Activated gamma-delta T cell (primary cell): Measurements from ENCODE around the gene KCNN4.
"Not testable (repeated sequence)": the region's sequence is repeated elsewhere in the genome, so short reads cannot be mapped to it uniquely, and the experiment has no call there.

Experiments used
- DNase-seq: peaks from one replicate; lab custom pipeline; 2025; lab: John Stamatoyannopoulos, UW
- total RNA-seq, 2 donors: gene quantifications; one replicate each; lab custom pipeline; 2026; lab: John Stamatoyannopoulos, UW

KCNN4 gene
- total RNA-seq, result 23.6 to 24.0 reads per million in 2 donors

DNA sequence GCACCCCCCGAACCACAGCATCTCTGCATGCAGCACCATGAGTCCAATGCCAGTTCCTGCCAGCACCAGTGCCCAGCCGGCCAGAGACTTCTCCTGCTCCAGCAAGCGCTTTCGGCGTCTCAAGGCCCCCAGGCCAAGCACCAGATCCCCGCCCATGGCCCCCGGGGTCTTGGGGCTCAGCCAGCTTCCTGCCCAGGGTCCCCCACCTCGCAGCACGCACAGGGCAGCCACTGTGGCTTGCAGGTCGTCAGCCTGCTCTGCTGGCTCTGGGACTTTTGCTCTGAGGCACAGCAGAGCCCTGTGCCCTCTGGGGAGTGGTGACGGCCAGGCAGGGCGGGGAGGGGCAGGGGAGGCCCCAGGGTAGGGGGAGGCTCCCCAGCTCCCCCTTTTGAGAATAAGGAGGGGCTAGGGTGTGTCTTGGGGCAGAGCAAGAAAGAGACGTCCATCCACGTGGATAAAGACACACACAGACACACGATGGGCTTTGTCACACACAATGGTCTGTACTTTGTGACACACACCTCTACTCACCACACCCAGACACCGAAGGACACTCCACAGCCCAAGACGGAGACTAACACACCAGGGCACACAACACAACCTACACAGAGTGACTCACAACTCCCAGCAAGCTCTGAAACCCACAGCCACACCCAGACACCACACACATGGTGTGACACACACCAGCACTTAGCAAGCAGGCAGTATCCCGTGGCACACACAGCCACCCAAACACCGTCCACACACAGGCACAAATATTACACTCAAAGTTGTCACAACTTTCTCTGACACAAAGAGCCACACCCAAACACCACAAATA, at the start of gene KCNN4:
Gene KCNN4, minus strand, starts transcription at position 268 of the 820 bp plus-strand sequence. Its CDS starts 112 bp downstream, at position 156.
- DNase-seq, result no peak

DNA sequence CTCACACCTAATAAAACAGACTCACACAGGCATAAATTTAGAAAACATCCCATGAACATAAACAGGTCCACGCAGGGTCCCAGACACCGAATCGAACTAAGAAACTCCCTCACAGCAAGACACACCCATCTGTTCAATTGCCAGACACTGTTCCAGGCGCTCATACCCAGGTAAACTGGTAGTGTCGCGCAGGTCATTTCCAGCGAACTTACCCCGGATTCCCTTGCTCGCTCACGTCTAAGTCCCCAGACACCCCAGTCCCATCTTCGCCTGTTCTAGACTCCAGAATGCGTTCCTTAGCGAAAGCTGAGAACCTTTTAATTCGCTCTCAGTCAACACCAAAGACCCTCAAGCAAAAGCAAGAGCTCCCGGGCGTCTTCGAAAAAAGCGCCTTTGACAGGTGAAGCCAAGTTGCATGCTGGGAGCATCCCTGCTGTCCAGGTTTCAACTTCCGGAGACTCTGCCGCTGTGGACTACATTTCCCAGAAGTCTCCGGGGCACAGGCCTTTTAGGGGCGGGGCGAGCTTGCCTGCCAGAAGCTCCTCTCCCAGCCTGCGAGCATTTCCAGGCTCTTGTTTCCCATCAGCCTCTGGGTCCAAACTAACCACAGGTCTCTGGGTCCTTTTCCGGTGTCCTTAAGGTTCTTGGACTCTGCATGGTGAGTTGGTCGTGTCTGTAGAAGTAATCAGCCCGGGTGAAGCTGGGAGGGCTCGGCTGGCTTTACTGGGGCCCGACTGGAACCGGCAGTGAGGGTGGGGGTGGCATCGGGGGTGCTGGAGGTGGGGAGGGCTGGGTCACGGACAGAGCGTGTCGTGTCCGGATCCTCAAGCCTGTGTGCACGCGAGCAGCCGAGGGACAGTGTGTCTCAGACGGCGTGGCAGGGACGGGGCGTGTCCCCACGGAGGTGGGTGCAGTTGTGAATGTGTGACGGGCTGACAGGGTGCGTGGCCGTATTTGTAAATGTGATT, 46.3 kb upstream of the KCNN4 start, which contains the start of gene ZNF283:
Gene ZNF283, plus strand, starts transcription at position 535 of the 968 bp plus-strand sequence. CDS start 6,184 bp downstream, outside the sequence.
- DNase-seq, result no peak

DNA sequence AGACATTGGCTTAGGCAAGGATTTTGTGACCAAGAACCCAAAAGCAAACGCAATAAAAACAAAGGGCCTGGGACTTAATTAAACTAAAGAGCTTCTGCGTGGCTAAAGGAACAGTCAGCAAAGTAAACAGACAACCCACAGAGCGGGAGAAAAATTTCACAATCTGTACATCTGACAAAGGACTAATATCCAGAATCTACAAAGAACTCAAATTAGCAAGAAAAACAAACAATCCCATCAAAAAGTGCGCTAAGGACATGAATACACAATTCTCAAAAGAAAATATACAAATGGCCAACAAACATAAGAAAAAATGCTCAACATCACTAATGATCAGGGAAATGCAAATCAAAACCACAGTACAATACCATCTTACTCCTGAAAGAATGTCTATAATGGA, 43.8 kb upstream of the KCNN4 start:
- DNase-seq, result not testable (repeated sequence)

DNA sequence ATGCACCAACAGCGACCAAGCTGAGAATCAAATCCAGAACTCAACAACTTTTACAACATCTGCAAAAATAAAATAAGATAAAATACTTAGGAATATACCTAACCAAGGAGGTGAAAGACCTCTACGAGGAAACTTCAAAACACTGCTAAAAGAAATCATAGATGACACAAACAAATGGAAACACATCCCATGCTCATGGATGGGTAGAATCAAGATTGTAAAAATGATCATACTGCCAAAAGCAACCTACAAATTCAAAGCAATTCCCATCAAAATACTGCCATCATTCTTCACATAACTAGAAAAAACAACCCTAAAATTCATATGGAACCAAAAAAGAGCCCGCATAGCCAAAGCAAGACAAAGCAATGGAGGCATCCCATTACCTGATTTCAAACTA, 43.1 kb upstream of the KCNN4 start:
- not testable (repeated sequence) for DNase-seq

DNA sequence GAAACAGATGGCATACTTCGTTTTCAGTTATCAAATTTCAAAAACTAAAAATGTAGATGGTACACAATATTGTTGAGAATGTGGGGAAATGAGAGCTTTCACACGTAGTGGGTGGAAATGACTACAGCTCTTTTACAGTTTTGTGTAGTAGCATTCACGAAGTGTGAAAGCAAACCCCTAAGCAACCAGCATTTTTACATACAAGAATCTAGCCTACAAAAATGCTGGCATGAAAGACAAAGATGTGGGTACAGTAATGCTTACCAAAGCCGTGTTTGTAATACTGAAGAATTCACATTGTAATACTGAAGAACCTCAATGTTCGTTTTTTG, 40.1 kb upstream of the KCNN4 start:
- no peak for DNase-seq

DNA sequence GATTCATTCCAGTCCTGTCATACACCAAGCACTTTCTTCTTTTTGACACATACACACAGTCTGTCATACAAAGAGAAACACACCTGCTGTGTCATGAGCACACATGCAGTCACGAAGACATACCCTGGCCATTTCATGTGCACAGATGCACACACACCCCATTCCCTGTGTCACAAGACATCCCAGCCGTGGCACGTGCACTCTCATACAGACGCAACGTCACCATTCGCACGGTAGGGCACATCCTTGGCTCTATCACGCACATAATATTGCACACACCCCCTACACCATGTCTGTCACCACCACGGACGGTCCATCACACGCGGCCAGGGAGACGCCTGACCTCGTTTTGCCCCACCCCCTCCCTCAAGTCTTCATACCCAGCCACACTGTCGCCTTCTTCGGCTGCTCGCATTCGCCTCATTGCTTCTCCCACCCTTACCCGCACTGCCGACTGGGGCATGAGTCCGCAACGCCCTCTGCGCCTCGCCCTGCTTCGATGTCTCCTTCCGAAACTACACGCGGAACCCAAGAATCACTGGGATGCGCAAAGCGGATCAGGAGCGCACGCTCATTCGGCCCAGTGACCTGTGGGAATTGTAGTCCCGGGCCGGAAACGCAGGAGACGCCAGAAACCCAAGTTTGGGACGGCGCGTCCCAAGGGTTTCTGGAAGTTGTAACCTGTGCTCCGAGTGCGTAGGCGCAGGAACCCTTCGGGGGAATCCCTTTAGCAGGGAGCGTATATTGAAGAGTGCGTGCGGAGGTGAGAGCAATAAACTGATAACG, 39.5 kb upstream of the KCNN4 start:
- DNase-seq, result no peak

DNA sequence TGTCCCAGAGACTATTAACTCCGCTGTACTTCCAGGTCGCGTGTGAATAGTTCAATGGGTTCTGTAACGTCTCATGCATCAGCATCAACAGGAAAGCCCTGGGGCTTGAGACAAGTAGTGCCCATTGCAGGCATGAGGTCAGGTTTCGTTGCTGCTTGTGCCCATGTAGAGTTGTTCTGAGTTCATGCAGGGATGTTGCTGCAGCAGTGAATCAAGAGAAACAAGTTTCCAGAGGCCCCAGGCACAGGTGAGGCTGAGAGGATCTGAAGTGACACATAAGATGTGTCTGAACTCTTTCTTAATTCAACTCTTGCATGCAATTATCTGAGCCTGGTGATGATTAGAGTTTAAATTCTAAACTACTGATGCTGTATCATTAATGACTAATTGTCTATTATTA, 37.7 kb upstream of the KCNN4 start:
- DNase-seq, result no peak

DNA sequence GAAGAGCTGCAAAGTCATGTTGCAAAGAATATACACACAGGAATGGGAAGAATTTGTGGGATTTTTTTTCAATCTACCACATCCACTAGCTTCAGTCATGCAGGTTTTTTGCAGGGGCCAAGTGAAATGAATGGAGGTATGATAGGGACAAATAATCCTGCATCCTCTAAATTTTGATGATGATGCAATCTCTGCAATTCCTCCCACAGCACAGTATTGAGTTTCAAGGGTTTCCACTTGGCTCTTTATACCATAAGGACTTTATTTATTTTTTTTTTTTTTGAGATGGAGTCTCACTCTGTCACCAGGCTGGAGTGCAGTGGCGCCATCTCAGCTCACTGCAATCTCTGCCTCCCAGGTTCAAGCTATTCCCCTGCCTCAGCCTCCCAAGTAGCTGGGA, 36.7 kb upstream of the KCNN4 start:
- not testable (repeated sequence) for DNase-seq

DNA sequence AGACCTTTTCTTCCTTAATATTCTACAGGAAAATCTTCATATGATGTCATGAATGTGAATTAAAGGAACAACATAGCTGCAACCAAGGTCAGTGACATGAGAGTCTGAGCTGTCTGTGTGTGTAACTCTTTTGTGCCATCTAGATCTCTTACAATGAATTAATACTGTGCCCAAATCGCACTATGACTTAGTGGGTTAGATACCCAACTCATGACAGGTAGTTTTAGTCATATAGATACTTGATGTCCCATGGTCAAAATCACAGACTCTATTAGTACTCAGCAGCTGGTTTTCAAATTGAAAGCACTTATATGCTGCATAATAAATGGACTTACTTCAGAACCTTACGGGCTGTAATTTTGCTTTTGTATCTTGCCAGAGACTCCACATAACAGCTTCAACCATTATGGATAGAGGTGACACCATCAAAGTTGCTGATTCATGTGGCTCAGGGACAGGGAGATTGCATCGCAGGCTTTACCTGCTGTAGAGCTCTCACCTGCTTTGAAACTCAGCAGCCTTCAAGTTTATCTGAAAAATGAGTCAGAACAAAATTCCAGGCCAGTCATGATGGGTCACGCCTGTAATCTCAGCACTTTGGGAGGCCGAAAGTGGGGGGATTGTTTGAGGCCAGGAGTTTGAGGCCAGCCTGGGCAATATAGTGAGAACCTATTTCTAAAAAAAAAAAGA, 34.0 kb upstream of the KCNN4 start:
- DNase-seq, result no peak

DNA sequence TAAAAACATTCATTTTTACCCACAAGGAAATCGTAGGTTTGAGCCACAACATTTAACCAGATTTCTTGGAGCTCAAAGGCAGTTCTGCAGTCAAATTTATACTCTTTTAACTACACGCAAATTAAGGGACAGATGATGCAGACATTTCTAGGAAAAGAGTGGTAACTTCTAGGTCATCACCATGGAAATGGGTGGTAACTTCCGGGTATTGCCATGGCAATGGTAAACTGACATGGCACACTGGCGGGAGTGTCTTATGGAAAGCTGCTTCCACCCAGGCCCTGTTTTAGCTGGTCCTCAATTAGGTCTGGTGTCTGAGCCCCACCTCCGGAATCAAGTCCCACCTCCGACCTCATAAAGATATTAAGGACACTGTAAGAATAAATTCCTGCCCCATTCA, 31.9 kb upstream of the KCNN4 start:
- DNase-seq, result no peak

DNA sequence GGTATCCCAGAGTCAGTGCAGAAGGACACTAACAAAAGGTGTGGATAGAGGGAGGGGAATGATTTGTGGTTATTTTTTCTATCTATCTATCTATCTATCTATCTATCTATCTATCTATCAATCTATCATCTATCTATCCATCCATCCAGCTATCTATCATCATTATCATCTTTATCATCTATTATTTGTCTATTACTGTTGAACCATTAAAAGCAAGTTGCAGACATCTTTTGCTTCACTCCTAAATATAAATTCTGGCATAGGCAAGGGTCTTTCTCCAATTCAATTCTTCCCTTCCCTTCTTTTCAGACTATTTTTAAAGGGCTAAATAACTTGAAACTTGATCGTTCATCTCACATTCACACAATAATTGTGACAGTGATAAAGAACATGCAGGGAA, 31.5 kb upstream of the KCNN4 start:
- no peak for DNase-seq

DNA sequence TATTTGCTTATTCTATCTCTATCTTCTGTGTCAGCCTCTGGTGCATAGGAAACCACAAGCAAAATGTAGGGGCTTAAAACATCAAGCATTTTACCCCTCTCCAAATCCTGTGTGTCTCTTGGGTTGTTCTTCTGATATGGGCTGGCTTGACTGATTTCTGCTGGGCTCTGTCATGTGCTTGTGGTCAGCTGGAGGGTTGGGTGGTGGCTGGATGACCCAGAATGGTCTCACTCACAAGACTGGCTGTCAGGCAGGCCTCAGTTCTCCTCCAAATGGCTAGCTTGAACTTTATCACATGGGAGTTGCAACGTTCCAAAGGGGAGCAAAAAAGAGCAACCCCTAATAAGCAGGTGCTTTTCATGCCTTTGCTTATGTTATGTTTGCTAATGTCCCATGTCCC, 31.1 kb upstream of the KCNN4 start:
- no peak for DNase-seq

DNA sequence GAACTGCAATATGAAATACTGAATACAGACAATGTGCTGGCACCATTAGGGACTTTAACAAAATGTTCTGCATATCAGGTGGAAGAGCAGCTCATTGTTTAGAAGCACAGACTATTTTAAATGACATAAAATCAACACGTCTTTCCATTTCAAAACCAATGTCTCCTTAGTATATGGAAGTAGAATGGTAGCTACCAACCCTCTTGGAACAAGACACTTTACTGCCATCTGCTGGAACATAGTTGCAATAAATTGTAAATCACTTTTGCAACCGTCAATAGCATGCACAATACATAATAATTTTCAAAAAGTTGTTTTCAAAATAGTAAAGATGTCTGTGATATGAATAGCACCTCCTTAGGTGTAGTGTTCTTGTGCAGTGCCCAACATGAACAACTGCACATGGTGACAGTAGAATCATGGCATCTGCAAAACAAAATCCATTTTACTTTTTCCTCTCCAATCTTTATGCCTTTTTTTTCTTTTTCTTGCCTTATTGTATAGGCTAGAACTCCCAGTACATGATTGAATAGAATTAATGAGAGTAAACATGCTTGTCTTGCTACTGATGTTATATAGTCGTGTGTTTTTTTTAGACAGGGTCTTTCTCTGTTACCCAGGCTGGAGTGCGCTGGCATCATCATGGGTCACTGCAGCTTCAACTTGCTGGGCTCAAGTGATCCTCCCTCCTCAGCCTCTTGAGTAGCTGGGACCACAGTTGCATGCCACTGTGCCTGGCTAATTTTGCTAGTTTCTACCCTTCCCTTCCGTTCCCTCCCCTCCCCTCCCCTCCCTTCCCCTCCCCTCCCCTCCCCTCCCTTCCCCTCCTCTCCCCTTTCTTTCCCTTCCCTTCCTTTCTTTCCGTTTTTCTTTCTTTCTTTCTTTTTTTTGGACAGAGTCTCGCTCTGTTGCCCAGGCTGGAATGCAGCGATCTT, 29.3 kb upstream of the KCNN4 start:
- DNase-seq, result no peak

DNA sequence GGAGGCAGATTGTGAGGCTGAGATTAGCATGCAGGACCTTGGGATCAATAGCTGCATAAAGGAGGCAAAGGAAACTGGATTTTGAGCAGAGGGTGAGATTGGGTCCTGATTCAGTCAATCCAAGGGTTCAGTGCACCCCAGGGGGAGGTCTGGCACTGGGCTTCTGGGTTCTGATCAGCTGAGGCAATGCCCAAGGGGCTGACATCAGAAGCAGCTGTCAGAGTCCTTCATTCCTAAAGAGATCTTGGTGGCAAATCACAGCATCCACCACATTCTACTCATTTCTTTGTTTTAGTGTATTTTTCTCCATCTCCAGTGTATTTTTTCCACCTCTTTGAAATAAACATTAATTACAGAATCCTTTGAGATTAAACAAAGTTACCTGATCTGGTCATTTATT, 26.9 kb upstream of the KCNN4 start:
- no peak for DNase-seq

DNA sequence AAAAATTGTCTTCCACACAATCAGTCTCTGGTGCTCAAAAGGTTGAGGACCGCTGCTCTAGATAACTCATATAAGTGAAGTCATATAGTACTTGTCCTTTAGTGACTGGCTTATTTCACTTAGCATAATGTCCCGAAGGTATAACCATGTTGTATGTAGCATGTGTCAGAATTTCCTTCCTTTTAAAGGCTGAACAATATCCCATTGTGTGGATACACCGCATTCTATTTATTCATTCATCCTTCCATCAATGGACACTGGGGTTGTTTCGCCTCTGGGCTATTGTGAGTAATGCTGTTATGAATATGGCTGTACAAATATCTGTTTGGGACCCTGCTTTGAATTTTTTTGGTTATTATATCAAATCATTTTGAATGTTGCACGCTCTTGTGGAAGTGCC, 26.1 kb upstream of the KCNN4 start:
- no peak for DNase-seq

DNA sequence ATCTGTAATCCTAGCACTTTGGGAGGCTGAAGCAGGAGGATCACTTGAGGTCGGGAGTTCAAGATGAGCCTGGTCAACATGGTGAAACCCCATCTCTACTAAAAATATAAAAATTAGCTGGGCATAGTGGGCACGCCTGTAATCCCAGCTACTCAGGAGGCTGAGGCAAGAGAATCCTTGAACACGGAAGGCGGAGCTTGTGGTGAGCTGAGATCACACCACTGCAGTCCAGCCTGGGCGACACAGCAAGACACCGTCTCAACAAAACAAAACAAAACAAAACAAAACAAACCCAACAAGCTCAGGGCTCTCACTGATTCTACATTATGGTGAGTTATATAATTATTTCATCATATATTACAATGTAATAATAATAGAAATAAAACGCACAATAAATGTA, 25.6 kb upstream of the KCNN4 start:
- not testable (repeated sequence) for DNase-seq

DNA sequence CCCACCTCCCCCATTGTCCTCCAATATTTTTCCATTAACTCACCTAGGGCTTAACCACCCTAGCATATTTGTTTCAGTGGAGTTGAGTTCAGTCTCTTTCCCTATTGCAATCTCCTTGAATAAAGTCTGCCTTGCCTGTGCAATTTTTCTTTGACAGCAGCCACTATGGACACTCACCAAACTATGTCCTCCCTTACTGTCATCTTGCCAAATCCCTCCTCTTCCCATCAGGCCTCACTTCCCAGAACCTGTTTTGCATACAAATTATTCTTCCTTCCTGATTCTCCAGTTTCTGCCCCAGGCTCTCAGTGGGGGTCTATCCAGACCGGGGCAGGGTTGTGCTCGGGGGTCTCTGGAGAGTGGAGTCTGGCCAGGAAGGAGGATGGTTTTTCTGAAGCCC, 23.7 kb upstream of the KCNN4 start:
- DNase-seq, result no peak

DNA sequence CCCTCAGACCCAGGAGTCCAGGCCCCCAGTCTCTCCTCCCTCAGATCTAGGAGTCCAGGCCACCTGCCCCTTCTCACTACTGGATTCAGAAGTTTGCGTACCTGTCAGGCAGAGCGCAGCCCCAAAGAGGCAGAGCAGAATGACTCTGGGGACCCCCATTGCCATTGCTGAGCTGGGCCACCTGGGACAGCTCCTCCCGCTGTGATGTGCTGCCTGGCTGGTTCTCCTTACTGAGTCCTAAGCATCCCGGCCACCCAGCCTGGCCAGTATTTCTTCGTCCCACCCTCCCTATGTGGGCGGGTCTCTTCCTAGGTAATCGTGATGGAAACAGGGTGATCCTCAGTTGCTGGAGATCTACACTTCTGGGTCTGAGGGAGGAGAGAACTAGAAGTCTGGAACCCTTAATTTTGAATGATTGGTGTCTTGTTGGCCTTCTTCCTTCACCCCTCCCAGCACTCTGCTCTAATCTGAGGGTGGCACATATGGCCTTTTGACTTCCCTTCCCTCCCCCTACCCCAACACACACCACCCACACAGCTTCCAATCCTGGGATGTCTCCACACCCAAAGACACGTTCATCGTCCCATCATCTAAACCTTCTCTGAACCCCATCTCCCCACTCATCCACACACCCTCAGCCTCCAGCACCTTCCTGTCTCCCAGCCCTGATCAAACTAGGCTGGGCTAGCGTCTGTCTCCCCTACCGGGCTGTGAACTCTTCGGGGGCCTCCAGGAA, 21.6 kb upstream of the KCNN4 start, which contains the start of gene LYPD5:
Gene LYPD5, minus strand, starts transcription at position 232 of the 736 bp plus-strand sequence. Its CDS starts 67 bp downstream, at position 165.
- no peak for DNase-seq

DNA sequence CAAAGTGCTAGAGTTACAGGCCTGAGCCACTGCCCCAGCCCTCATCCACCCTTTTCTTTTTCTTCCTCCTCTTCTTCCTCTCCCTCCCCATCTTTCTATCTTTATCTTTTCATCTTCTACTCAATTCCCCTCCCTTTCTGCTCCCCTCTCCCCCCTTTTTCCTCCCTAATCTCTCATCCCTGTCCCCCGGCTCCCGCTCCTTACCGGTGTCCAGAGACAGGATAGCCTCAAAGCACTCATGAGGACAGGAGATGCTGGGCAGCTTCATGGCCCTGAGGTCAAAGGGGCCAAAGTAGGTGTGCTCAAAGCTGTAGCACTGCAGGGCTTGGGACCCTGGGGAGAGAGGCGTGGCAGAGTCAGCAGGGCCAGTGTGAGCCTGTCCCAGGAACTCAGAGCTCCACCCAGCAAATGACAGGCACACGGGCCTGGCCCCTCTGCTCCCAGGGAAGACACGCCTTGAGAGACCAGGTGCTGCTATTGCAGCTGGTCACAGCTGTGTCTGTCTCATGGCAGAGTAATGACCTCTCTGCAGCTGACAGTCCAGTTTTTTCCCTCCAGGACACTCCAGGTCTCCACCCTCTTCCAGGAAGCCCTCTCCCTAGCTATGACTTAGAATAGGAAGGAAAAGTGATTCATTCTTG, 18.8 kb upstream of the KCNN4 start:
- no peak for DNase-seq
